Measurements from ENCODE around the gene GPX4.
"Not testable (repeated sequence)": the region's sequence is repeated elsewhere in the genome, so short reads cannot be mapped to it uniquely, and the experiment has no call there.

GPX4 gene

DNA sequence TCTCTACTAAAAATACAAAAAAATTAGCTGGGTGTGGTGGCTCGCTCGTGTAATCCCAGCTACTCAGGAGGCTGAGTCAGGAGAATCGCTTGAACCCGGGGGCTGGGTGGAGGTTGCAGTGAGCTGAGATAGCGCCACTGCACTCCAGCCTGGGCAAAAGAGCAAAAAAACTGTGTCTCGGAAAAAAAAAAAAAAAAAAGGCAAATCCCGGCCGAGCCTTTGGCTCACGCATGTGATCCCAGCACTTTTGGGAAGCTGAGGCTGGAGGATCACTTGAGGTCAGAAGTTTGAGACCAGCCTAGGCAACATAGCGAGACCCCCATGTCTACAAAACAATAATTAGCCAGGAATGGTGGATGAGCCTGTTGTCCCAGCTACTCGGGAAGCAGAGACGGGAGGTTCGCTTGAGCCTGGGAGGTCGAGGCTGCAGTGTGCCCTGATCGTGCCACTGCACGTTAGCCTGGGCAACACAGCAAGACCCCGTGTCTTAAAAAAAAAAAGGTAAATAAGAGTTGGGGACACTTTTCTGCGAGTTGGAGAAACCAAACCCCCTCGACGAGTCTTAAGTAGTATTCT lies 574 bp upstream of the GPX4 start:
- DNase-seq, result no peak

DNA sequence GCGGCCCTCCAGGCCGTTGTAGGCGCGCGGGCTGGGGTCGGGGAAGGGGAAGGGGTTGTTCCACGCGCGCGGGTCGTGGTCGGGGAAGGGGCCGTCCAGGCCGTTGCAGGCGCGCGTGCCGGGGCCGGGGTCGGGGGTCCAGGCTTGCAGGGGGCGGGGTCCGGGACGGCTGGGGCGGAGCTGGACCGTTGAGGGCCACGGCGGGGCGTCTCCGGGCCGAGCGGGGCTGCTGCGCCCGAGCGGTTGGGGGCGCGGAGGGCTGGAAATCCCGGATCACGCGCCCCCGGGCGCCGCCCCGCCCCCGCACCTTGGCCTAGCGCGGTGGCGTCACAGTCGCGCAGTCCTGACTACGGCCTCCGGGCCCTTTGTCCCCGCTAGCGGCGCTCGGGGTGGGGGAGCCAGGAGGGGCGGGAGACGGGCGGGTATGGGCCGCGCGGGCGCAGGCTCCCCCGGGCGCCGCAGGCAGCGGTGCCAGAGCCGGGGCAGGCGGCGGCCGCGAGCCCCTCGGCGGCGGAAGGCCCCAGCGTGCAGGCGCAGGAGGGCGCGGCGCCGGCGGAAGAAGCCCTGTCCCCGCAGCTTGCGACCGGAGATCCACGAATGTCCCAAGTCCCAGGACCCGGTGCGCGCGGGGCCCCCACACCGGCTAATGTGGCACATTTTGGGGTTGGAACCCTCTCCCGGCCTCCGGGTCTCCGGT lies 665 bp downstream of the GPX4 start:
- peak; percentile 53 for DNase-seq

DNA sequence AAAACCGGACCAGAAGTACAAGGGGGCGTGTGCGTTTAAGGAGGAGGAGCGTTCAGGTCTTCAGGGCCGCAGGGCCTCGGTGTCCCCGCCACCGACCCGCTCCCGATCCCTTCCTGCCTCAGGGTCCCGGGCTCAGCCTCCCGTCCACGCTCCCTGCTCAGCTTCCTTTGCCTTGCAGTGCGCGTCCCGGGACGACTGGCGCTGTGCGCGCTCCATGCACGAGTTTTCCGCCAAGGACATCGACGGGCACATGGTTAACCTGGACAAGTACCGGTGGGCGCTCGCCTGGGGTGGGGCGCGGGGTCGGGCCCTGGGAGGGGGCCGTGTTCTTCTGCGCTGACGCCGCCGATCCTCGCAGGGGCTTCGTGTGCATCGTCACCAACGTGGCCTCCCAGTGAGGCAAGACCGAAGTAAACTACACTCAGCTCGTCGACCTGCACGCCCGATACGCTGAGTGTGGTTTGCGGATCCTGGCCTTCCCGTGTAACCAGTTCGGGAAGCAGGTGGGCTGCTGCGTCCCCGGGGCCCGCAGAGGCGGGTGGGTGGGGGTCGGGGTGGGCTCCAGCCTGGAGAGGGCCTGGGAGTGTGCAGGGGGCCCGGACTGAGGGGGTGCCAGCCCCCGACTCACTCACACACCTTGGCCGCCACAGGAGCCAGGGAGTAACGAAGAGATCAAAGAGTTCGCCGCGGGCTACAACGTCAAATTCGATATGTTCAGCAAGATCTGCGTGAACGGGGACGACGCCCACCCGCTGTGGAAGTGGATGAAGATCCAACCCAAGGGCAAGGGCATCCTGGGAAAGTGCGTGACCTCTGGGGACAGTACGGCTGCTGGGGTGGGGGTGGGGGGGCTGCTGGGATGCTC lies 1.4 kb downstream of the GPX4 start:
- no peak for DNase-seq

DNA sequence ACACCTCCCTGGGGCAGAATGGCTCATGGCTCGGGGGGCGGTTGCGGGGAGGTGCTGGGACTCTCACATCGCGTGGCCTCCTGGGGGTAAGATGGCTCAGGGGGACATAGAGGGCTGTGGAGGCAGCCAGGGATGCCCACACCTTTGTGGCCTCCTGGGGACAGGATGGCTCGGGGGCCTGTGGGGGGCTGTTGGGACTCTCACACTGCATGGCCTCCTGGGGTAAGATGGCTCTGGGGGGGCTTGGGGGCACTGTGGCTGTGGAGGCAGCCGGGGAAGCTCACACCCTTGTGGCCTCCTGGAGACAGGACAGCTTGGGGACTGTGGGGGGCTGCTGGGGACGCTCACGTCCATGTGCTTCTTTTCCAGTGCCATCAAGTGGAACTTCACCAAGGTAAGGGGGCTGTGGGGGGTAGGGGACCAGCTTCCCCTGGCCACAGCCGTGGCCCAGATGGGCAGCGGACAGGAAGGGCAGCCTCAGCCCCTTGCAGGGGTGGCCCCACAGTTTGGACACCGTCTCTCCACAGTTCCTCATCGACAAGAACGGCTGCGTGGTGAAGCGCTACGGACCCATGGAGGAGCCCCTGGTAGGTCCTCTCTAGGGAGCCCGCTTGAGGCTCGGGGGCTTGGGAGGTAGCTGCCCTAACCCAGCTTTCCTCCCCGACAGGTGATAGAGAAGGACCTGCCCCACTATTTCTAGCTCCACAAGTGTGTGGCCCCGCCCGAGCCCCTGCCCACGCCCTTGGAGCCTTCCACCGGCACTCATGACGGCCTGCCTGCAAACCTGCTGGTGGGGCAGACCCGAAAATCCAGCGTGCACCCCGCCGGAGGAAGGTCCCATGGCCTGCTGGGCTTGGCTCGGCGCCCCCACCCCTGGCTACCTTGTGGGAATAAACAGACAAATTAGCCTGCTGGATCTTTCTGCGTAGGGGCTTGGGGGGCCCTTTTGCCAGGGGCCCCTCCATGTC lies 2.4 kb downstream of the GPX4 start:
- DNase-seq, result no peak

DNA sequence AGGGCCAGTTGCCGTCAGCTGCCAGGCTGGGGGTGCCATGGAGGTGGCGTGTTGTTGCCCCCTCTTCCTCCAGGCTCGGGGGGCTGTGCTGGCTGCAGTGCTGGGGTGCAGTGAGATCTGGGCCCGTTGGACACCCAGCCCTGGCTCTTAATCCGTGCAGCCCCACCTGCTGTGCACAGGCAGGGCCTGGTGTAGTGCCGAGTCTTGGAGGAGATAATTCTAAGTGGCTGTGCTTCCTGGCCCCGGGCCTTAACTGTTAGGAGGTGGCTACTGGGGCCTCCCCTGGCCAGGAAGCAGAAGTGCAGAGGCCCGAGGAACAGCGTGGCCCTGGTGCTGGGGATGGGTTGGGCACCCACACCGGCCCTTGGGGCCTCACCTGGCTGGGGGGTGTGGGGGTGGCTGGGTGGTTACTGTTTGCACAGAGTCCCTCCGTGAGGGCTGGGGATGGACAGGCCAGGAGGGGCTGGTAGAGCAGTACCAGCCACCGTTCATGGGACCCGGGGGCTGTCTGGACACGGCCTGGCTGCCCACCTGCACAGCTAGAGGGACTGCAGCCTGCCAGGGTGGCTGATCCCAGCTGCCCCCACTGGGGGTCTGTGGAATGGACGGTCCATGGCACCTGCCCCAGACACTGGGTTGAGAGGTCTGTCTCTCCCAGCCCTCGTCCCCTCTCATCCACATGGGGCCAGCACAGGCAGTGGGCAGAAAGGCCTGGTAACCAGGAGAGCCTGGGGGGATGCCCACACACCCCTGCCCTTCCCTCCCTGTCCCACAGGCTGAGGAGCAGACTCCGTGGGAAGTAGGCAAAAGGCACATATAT lies 3.3 kb downstream of the GPX4 start:
- no peak for DNase-seq

DNA sequence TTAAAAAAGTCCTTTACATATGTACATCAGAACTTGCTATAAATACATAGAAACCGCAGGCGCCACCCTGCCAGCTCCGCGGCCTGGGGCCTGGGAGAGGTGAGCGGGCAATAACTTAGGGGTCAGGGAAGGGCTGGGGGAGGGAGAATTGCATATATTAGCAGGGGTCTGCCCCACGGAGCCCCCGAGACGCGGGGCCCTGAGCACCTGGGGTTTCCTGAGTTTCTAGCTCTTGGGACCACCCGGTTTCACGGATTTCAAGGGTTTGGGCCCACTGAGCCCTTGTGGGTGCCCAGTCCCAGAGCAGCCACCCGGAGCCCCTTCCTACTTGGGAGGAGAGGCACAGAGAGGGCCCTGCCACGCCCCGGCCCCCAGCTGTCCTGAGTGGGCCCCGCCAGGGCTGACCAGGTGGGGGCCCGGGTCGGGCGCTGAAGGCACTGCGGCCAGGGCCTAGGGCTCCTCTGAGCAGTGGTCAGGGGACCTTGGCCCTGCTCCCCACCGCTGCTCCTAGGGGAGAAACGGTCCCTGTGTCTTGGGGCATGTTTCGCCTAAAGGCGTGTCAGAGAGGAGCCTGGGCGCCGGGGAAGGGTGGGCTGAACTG lies 4.0 kb downstream of the GPX4 start:
- no peak for DNase-seq

DNA sequence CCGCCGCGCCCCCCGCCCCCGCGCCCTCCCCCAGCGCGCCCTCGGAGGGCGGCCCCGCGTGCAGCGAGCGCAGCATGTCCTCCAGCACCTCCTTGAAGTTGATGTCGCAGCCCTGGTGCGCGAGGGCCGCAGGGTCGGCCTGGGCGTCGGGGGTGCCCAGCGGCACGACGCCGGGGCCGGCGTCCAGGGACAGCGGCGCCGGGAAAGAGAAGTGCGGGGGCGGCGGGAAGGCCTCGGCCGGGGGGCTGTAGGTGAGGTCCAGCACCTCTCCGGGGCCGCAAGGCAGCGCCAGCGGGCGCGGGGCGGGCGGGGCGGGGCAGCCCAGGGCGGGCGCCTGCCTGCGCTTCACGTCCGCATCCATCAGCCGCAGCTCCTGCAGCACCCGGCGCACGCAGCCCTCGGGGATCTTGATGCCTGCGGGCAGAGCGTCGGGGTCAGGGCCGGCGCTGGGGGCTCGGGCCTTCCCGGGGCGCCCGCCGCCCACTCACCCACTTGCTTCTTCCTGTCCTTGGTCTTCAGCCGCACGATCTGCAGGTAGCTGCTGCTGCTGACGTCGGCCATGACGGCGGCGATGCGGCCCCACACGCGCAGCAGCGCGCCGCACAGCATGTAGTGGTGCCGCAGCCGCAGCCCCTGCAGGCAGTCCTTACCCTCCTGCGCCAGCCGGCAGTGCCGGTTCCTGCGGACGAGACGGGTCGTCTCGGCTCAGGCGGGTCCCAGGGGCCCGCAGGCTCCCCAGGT lies 4.7 kb downstream of the GPX4 start:
- DNase-seq, result no peak

DNA sequence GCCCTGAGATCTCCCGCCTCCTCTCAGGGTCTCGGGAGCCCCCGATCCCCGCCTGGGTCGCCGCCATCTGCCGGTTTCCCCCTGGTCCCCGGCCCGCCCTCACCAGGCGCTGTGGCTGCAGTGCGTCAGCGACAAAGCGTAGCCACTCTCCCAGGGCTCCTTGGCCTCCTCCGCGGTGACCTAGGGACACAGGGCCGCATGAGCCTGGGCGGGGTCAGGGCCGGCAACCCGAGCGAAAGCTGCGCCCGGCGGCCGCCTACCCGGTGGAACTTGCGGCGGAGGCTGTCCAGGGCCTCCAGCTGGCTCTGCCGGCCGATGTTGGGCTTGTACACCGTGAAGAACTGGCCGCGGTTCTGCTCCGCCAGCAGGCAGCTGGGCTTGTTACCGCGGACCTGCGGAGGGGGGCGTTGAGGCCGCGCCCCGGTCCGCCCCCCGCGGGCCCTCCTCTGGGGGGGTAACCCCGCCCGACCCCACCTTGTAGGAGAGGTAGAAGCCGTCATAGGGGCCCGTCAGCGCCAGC lies 5.3 kb downstream of the GPX4 start:
- DNase-seq, result no peak

DNA sequence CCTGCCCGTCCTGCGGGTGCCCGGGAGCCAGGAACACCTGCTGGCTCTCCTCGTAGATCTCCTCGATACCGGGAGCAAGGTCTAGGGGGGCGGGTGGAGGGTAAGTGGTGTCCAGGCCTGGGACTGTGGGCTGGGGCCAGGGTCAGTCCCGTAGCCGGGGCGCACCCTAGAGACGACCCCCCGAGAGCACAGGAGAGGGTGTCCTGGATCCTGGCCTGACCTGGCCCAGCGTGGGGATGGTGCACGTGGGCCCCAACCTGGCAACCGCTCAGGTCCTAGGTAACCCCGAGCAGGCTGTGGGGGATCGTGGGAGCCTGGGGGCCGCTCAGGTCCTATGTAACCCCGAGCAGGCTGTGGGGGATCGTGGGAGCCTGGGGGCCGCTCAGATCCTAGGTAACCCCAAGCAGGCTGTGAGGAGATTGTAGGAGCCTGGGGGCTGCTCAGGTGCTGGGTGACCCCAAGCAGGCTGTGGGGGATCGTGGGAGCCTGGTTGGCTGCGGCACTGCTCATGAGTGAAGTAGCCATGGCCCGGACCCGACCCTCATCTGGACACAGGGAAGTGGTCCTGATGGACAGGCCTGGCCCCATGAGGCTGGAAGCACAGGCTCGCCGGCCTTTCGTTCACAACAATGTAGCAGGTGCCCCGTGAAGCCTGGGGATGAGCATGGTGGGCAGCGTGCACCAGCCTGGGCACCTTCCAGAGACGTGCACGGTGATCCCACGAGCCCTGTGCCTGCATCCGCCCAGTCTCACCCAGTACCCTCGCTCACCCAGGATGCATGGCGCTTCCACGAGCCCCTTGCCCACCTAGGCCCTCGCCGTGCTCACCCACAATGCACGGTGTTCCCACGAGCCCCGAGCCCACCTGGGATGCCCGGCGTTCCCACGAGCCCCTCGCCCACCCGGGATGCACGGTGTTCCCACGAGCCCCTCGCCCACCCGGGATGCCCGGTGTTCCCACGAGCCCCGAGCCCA lies 6.2 kb downstream of the GPX4 start:
- no peak for DNase-seq

DNA sequence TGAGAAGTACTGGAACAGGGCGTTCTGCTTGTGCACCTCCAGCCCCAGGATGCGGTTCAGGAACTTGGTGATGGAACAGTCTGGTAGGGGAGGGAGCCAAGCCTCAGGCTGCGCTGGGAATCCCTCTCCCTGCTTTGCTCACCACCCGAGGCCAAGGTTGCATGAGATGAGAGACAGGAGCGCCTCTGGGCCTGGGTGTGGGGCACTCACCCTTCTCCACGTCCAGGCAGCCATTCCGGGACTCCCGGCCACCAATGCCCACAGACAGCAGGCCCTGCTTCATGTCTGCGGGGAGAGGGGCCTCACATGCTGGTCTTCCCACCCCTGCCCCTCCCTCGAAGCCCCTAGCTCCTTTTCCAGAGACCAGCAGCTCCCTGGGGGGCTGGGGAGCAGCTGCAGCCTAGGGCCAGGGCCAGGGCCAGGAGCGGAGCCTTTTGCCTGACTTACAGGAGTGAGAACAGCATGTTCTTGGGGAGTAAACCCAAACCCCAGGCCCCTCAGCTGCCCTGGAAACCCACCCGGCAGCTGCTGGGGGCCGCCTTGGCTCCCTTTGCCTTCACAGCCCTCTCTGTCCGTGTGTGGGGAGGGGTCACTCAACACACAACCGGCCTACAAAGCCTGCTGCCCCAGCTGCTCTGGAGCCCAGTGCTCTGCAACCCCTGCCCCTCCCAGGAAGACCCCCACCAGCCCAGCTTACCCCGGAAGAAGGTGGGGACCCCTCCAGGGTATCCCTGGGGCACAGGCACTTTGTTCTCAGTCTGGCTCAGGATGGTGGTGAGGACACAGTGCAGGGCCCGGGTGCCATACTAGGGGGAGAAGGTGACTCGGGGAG lies 7.2 kb downstream of the GPX4 start:
- DNase-seq, result no peak

DNA sequence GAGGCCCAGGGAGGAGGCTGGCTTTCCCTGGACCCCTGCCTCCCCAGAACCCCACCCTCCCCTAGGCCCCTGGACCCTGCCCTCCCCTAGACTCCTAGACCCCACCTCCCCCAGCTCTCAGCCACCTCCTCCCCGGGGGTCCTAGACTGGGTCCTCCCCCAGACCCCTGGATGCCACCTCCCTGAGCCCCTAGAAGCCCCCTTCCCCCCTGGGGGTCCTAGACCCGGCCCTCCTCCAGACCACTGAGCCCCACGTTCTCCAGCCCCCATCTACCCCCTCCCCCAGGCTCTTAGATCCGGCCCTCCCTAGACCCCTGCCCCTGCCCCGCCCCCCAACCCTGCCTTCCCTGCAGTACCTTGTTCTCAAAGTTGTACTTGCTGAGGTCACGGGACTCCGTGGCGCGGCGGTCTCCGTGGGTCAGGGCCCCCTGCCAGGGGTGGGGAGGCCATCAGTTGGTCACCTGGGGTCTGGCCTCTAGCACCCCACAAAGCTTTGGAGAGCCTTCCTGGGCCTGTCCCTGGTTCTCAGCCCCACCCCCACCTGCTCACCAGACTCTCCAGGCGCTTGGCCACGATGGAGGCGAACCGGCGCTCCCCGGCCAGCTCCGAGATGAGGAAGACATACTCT lies 8.0 kb downstream of the GPX4 start:
- DNase-seq, result no peak

DNA sequence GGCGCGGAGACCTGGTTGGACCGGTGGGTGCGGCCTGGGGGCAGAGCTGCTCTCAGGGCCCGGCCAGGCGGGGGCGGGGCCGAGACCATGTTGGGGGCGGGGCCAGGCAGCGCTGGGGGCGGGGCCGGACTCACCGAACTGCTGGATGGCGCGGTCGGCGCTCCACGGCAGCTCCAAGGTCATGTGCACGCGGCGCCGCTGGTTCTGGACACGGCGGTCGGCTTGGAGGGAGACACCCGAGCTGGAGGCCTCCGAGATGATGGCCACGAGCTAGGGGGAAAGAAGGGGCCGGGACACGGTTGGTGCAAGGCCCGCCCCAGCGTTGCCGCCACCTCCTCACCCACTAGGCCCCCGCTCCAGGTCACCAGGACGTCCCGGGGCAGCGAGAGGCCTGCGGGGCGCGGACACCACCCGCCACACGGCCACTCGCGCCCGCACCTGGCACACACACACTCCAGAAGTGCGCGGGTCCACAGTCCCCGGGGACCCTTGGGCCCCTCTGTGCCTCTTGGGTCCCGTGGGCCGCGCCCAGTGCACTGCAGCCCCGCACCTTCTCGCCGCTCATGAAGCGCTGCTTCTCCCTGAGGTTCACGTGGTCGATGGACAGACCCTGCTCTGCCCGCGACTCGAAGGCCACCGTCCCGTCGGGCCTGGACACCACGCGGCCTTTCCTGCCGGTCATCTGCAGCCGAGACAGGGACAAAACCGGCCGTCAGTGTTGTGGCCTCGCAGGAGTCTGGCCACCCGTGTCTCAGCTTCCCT lies 8.7 kb downstream of the GPX4 start:
- DNase-seq, result no peak

DNA sequence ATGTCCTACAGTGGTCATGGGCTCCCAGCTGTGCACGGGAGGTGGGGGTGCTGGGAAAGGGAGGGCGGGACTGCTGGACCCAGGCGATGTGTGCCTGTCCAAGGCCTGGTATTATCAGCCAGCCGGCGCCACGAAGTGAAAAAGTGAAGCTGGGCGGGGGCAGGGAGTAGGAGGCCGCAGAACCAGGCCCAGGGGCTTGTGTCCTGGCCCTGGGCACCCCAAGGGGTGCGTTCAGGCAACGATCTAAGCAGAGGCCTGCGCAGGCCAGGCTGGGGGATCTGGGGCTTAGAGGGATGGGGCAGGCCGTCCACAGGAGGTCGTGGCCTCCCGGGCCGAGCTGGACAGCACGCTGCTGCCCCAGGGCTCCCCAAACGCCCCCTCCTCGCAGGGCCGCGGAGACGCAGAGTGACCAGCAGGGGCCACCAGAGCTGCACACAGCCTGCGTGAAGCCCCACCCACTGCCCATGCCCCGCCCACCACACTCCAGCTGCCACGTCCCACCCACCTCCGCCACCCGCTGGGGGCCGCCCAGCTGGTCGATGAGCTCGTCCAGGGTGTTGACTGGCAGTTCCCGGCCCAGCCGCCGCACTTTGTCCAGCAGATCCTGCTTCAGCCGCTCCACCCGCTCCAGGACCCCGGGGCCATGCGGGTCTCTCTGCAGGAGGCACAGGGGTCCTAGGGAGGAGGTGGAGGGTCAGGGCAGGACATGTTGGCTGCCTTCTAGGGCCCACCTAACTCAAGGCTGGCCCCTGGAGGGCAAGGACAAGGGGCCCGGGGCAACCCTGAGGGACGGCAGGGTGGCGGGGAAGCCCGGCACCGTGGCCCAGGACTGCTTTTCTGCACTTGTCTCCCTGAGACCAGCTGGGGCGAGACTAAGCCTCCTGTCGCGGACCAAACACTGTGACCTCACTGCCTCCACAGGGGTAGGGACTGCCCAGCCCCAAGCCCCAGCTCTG lies 9.5 kb downstream of the GPX4 start:
- peak; percentile 47 for DNase-seq

DNA sequence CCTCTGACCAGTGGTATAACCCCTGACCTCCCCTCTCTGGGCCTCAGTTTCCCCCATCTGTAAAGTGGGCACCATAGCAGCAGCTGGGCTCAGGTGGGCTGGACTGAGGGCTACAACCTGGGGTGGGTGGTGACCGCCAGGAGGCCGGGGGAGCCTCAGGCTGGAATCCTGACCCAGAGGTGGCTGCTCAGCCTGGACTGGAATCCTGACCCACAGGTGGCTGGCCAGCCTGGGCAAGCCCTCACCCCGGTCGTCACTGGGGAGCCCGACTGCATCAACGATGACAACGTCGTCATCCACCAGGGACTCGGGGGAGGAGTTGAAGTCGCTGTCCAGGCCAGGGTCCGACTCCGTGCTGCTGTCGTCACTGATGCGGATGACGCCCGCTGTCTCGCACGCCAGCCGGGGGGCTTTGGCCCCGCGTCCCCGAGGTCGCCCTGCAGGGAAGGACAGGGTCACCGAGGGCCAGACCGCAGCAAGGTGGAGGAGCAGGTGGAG lies 10.2 kb downstream of the GPX4 start:
- no peak for DNase-seq

DNA sequence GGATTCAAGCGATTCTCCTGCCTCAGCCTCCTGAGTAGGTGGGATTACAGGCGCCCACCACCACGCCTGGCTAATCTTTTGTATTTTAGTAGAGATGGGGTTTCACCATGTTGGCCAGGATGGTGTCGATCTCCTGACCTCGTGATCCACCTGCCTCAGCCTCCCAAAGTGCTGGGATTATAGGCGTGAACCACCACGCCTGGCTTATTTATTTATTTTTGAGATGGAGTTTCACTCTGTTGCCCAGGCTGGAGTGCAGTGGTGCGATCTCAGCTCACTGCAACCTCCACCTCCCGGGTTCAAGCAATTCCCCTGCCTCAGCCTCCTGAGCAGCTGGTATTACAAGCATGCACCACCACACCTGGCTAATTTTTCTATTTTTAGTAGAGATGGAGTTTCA lies 10.9 kb downstream of the GPX4 start:
- DNase-seq, result not testable (repeated sequence)

Data from NCI-H1436 (cell line).